K562 (cell line): ENCODE data around the gene SERPINA1. TPM values are rescaled to one million over a fixed set of nuclear protein-coding genes. Genes with fewer than 3 reads are reported as not detected.

Experiments used
- ATAC-seq: fragments of 200-7000 bp; cut with Tn5 transposase; 3 replicates; pipeline ENCODE4 v1.9.1; 2020; ENCODE audit warnings: moderate library complexity
- BruUV-seq: library from RNA; stranded (reverse); fragments of 400-500 nt; replicated peaks from 2 replicates; lab custom pipeline; 2021; lab: Mats Ljungman, UMichigan
- CTCF ChIA-PET: fragments of 300-600 bp; formaldehyde crosslinking; extraction: SDS; loops from one replicate; lab custom pipeline; 2021; ENCODE audit warnings: low intra/inter-chr PET ratio; lab: Yijun Ruan, JAX
- POLR2A ChIA-PET: fragments of 300-600, 350-650 bp; sonication (Branson Sonifier 250); formaldehyde crosslinking; extraction: SDS; loops from one replicate; lab custom pipeline; 2021; ENCODE audit warnings: antibody characterized with exemption, inconsistent platforms; lab: Yijun Ruan, JAX
- DNase-seq, 4 experiments: peaks; one replicate each; pipeline versions ENCODE4 v3.0.0 to v3.0.0-alpha.2; 2011 to 2018; ENCODE audit warnings: low spot score in 3 of 4, mixed read lengths in 3 of 4; ENCODE audit errors: extremely low read depth in 1 of 4
- FAIRE-seq: peaks from 2 replicates; lab custom pipeline; 2011; peaks lifted over from hg19 to GRCh38; lab: Jason Lieb, UNC
- H2AFZ ChIP-seq: 2 replicates; pipeline ENCODE4 v1.6.0; 2011; ENCODE audit warnings: low read depth, low read length, control low read depth, inconsistent platforms
- H3K27ac ChIP-seq: fragments of 200-600 bp; 3 replicates; pipeline ENCODE4 v1.8.0; 2011; ENCODE audit warnings: low read depth, mild to moderate bottlenecking, control low read depth, inconsistent platforms, low read length, moderate library complexity, mixed read lengths; ENCODE audit errors: extremely low read depth
- H3K27me3 ChIP-seq, 2 experiments: fragments of 300-600 bp in 1 of 2; 2 replicates in 1 of 2; 3 replicates in 1 of 2; pipeline versions ENCODE4 v1.6.0 to v1.8.0; 2011; ENCODE audit warnings: inconsistent platforms in 2 of 2, low read length in 2 of 2, mild to moderate bottlenecking in 1 of 2, mixed read lengths in 1 of 2, moderate library complexity in 1 of 2; ENCODE audit not compliant: control insufficient read depth in 2 of 2, insufficient read depth in 2 of 2
- H3K36me3 ChIP-seq: fragments of 300-600 bp; 3 replicates; pipeline ENCODE4 v1.8.0; 2011; ENCODE audit warnings: mild to moderate bottlenecking, low read length, inconsistent platforms; ENCODE audit not compliant: control insufficient read depth, insufficient read depth
- H3K4me1 ChIP-seq, 2 experiments: fragments of 200-600 bp in 1 of 2; replicated peaks in 1 of 2; 2 replicates in 1 of 2; 3 replicates in 1 of 2; pipeline versions ENCODE4 v1.5.1 to v1.8.0; 2011; ENCODE audit warnings: inconsistent platforms in 2 of 2, low read length in 2 of 2, mild to moderate bottlenecking in 1 of 2, mixed read lengths in 1 of 2, moderate library complexity in 1 of 2; ENCODE audit not compliant: control insufficient read depth in 2 of 2, insufficient read depth in 2 of 2
- H3K4me2 ChIP-seq: 2 replicates; pipeline ENCODE4 v1.6.1; 2011; ENCODE audit warnings: low read length, control low read depth, inconsistent platforms, mixed read lengths; ENCODE audit not compliant: insufficient read depth
- H3K4me3 ChIP-seq: fragments of 200-600 bp; sonication (generic), shearing (Covaris generic); 2 replicates; pipeline ENCODE4 v1.5.1; 2016; ENCODE audit warnings: control low read depth, inconsistent platforms
- H3K79me2 ChIP-seq: fragments of 200-600 bp; 3 replicates; pipeline ENCODE4 v1.8.0; 2011; ENCODE audit warnings: low read length, inconsistent platforms; ENCODE audit not compliant: control insufficient read depth, insufficient read depth
- H3K9ac ChIP-seq, 2 experiments: 2 replicates each; pipeline versions ENCODE4 v1.6.0 to v1.6.1; 2011; ENCODE audit warnings: low read depth in 2 of 2, low read length in 2 of 2, control low read depth in 1 of 2, inconsistent platforms in 1 of 2, mild to moderate bottlenecking in 1 of 2, mixed read lengths in 1 of 2; ENCODE audit not compliant: insufficient read depth in 1 of 2
- H3K9me1 ChIP-seq: one replicate; pipeline ENCODE4 v1.6.0; 2011; ENCODE audit warnings: inconsistent platforms, mild to moderate bottlenecking, low read length, moderate library complexity; ENCODE audit not compliant: control insufficient read depth, insufficient read depth
- H3K9me3 ChIP-seq: replicated peaks from 2 replicates; pipeline ENCODE4 v1.5.1; 2011; ENCODE audit warnings: low read depth, low read length, inconsistent platforms; ENCODE audit not compliant: control insufficient read depth, insufficient read depth
- H4K20me1 ChIP-seq: replicated peaks from 2 replicates; pipeline ENCODE4 v1.6.1; 2011; ENCODE audit warnings: low read length, inconsistent platforms, mixed read lengths; ENCODE audit not compliant: control insufficient read depth, insufficient read depth
- HSF4 ChIP-seq: fragments of 250-450 bp; sonication (Bioruptor Pico); IDR thresholded peaks from 2 replicates; pipeline ENCODE4 v2.1.2; 2022; ENCODE audit warnings: mild to moderate bottlenecking, moderate library complexity, borderline replicate concordance
- RBM17 ChIP-seq: fragments of 200-400 bp; formaldehyde crosslinking; IDR thresholded peaks from 2 replicates; pipeline ENCODE4 v1.6.1; 2017; ENCODE audit warnings: low read depth, mild to moderate bottlenecking, low read length, borderline replicate concordance
- ZNF445 ChIP-seq: fragments of 250-450 bp; sonication (Bioruptor Pico); IDR thresholded peaks from 2 replicates; pipeline ENCODE4 v1.4.0; 2020; ENCODE audit warnings: low read depth, mild to moderate bottlenecking, moderate library complexity
- ZNF764 ChIP-seq: fragments of 250-450 bp; sonication (Bioruptor Pico); IDR thresholded peaks from 2 replicates; pipeline ENCODE4 v1.4.0; 2020; ENCODE audit warnings: low read depth, mild to moderate bottlenecking, moderate library complexity
- WGBS: fragments of 100-300 bp; shearing (Covaris generic); methylation state at CpG from one replicate; pipeline ENCODE4 v1.1.6; 2016; ENCODE audit warnings: low coverage, mixed read lengths; ENCODE audit not compliant: insufficient coverage; ENCODE audit errors: missing lambda C conversion rate; 5-methylcytosine and 5-hydroxymethylcytosine counted together
- in situ Hi-C: fragments of 300-500 bp; cut with MboI; formaldehyde crosslinking; loops from 4 replicates; pipeline ENCODE4 v1.15.0; 2018; ENCODE audit warnings: inconsistent platforms, mixed read lengths
- intact Hi-C: fragments of 100-400 bp; cut with micrococcal nuclease; formaldehyde crosslinking; loops from 2 replicates; pipeline ENCODE4 v1.14.2; 2022
- polyA plus RNA-seq, 8 experiments: library from polyadenylated mRNA; depleted of rRNA in 4 of 8; stranded (reverse) in 5 of 8; unstranded in 3 of 8; fragments of >200 nt; fragmentation: Nextera tagmentation in 2 of 8; fragmentation: Illumina TruSeq in 1 of 8; extraction: Ambion mirVana in 2 of 8; extraction: Trizol in 1 of 8; gene quantifications; 2 replicates each; pipeline versions ENCODE4 v1.2.1 to v1.2.3, GENCODE V29; 2011 to 2014; ENCODE audit warnings: inconsistent platforms in 1 of 8, missing spikeins in 1 of 8
- total RNA-seq, 7 experiments: library from RNA; depleted of rRNA in 6 of 7; stranded (reverse); fragments of >200 nt in 6 of 7; fragmentation: Illumina TruSeq in 2 of 7; extraction: Trizol in 2 of 7; gene quantifications; 2 replicates each; pipeline versions ENCODE4 v1.2.1 to v1.2.3, GENCODE V29; 2011 to 2021; ENCODE audit warnings: low replicate concordance in 1 of 7
- TF ChIP-seq, protein P1 (sequence below): fragments of 250-450 bp; sonication (Bioruptor Pico); IDR thresholded peaks from 2 replicates; pipeline ENCODE4 v1.4.0; 2020; ENCODE audit warnings: mild to moderate bottlenecking
- TF ChIP-seq, protein P2 (sequence below): sonication (generic); formaldehyde crosslinking; IDR thresholded peaks from 2 replicates; pipeline ENCODE4 v1.8.0; 2023; ENCODE audit warnings: mild to moderate bottlenecking, missing genetic modification reagents
- TF ChIP-seq, protein P3 (sequence below), 2 experiments: fragments of 450-650 bp; IDR thresholded peaks; 2 replicates each; pipeline ENCODE4 v1.6.1; 2016; ENCODE audit warnings: mild to moderate bottlenecking in 2 of 2, borderline replicate concordance in 1 of 2, low read depth in 1 of 2, moderate library complexity in 1 of 2

SERPINA1 gene
- total and polyA plus RNA-seq, 9 of the 15 experiments (the other 6 are each of a cell fraction or from before 2014, with no cell fraction given), result 4.1 TPM; not detected in 8

DNA sequence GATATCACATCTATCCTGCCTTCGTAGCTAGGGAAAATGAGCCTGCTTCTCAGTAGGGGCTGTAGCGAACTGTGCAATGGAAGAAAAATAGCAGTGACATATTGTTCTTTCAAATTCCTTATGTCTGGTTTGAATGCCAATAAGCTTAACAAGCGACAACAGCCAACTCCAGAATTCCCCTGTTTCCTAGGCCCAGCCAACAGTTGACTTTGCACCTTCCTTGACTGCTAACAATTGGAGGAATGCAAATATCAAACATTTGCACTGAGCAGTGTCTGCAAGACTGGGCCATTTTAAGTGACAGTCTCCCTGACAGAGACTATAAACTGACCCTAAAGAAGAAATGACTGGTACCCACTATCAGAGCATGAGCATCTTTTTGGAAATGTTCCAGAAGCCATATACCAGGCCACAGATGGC is 12.0 kb upstream of the SERPINA1 start:
- intact Hi-C loops, result no loop called here
- TF ChIP-seq RBM17 (no peak), ZNF764 (CRISPR knock-in tag) (no peak), ZNF445 (no peak), HSF4 (CRISPR knock-in tag) (no peak)
- TF ChIP-seq, protein P1, sequence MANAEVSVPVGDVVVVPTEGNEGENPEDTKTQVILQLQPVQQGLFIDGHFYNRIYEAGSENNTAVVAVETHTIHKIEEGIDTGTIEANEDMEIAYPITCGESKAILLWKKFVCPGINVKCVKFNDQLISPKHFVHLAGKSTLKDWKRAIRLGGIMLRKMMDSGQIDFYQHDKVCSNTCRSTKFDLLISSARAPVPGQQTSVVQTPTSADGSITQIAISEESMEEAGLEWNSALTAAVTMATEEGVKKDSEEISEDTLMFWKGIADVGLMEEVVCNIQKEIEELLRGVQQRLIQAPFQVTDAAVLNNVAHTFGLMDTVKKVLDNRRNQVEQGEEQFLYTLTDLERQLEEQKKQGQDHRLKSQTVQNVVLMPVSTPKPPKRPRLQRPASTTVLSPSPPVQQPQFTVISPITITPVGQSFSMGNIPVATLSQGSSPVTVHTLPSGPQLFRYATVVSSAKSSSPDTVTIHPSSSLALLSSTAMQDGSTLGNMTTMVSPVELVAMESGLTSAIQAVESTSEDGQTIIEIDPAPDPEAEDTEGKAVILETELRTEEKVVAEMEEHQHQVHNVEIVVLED (CRISPR knock-in tag), result no peak
- TF ChIP-seq, protein P2, sequence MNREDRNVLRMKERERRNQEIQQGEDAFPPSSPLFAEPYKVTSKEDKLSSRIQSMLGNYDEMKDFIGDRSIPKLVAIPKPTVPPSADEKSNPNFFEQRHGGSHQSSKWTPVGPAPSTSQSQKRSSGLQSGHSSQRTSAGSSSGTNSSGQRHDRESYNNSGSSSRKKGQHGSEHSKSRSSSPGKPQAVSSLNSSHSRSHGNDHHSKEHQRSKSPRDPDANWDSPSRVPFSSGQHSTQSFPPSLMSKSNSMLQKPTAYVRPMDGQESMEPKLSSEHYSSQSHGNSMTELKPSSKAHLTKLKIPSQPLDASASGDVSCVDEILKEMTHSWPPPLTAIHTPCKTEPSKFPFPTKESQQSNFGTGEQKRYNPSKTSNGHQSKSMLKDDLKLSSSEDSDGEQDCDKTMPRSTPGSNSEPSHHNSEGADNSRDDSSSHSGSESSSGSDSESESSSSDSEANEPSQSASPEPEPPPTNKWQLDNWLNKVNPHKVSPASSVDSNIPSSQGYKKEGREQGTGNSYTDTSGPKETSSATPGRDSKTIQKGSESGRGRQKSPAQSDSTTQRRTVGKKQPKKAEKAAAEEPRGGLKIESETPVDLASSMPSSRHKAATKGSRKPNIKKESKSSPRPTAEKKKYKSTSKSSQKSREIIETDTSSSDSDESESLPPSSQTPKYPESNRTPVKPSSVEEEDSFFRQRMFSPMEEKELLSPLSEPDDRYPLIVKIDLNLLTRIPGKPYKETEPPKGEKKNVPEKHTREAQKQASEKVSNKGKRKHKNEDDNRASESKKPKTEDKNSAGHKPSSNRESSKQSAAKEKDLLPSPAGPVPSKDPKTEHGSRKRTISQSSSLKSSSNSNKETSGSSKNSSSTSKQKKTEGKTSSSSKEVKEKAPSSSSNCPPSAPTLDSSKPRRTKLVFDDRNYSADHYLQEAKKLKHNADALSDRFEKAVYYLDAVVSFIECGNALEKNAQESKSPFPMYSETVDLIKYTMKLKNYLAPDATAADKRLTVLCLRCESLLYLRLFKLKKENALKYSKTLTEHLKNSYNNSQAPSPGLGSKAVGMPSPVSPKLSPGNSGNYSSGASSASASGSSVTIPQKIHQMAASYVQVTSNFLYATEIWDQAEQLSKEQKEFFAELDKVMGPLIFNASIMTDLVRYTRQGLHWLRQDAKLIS (CRISPR knock-in tag), result no peak
- TF ChIP-seq, protein P3, sequence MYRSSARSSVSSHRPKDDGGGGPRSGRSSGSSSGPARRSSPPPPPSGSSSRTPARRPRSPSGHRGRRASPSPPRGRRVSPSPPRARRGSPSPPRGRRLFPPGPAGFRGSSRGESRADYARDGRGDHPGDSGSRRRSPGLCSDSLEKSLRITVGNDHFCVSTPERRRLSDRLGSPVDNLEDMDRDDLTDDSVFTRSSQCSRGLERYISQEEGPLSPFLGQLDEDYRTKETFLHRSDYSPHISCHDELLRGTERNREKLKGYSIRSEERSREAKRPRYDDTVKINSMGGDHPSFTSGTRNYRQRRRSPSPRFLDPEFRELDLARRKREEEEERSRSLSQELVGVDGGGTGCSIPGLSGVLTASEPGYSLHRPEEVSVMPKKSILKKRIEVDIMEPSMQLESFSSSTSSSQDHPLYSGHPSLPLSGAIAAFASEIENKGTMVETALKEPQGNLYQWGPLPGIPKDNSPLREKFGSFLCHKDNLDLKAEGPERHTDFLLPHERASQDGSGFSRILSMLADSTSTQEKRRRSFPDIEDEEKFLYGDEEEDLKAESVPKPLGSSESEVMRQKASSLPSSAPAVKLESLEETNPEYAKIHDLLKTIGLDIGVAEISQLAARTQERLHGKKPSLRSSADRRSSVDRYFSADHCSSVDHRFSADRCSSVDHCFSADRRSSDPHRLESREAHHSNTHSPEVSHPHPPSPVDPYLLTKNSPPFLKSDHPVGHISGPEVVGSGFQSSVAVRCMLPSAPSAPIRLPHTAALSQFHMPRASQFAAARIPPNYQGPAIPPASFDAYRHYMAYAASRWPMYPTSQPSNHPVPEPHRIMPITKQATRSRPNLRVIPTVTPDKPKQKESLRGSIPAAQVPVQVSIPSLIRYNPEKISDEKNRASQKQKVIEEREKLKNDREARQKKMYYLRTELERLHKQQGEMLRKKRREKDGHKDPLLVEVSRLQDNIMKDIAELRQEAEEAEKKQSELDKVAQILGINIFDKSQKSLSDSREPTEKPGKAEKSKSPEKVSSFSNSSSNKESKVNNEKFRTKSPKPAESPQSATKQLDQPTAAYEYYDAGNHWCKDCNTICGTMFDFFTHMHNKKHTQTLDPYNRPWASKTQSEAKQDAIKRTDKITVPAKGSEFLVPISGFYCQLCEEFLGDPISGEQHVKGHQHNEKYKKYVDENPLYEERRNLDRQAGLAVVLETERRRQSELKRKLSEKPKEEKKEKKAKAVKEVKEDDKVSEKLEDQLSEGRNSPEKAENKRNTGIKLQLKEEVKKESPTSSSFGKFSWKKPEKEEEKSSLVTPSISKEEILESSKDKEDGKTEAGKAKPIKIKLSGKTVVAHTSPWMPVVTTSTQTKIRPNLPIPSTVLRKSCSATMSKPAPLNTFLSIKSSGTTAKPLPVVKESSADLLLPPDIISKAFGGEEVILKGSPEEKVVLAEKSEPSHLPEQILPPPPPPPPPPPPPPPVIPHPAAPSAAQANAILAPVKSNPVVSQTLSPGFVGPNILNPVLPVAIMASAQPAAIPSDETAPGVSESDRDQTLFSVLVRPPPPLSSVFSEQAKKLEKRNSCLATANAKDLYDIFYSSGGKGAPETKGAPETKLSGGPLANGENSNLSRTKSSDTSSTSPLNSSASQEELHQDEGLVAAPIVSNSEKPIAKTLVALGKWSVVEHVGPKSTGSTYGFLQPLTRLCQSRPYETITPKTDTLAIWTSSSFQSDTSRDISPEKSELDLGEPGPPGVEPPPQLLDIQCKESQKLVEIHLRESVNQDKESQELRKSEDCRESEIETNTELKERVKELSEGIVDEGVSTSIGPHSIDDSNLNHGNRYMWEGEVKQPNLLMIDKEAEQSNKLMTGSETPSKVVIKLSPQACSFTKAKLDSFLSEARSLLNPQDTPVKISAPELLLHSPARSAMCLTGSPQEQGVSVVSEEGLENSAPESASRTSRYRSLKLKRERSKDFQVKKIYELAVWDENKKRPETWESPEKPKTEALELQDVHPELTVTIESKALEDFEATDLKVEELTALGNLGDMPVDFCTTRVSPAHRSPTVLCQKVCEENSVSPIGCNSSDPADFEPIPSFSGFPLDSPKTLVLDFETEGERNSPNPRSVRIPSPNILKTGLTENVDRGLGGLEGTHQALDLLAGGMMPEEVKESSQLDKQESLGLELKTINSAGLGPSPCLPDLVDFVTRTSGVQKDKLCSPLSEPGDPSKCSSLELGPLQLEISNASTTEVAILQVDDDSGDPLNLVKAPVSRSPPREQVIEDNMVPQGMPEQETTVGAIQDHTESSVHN (IDR thresholded peaks at IDR 0.05; ENCODE audit: borderline replicate concordance in 1 of 2, low read depth in 1 of 2), result no peak

More for the DNA sequence above, 12.0 kb upstream of the SERPINA1 start:
- no TSS peak for BruUV-seq
- ATAC-seq, result no peak
- Histone ChIP-seq H3K9me1 (no peaks in the 10 kb centered on the region), H3K4me3 (no peak overlapping the region), H3K4me1 (no peaks in the 10 kb centered on the region), H3K27me3 (no peaks in the 10 kb centered on the region), H3K36me3 (no peaks in the 10 kb centered on the region), H3K9ac (no peak overlapping the region), H3K27ac (no peak overlapping the region), H4K20me1 (no peaks in the 10 kb centered on the region), H2AFZ (no peak overlapping the region), H3K79me2 (no peaks in the 10 kb centered on the region), H3K4me2 (no peak overlapping the region), H3K9me3 (no peaks in the 10 kb centered on the region)
- in situ Hi-C loops, result no loop called here
- no peak for DNase-seq
- ChIA-PET CTCF (no interaction called here), POLR2A (interaction anchor here (0.6 to 0.7 kb wide), 2 partner anchors 81 to 1033 kb away, joined by 3 to 4 read pairs; no protein-coding TSS in a partner anchor)
- FAIRE-seq, result no peak
- WGBS, result 3% methylated on average over 3 of the region's 3 CpGs
